WERI-Rb-1 (cell line): ENCODE data around the gene IFITM2.

ENCODE experiments used
- DNase-seq: peaks from one replicate; pipeline ENCODE4 v3.0.0-alpha.2; 2020
- H3K27ac ChIP-seq: fragments of 250-450 bp; sonication (Bioruptor Pico); 2 replicates; pipeline ENCODE4 v1.5.1; 2020; ENCODE audit warnings: mild to moderate bottlenecking, moderate library complexity
- H3K27me3 ChIP-seq: fragments of 250-450 bp; sonication (Bioruptor Pico); 2 replicates; pipeline ENCODE4 v1.5.1; 2021; ENCODE audit warnings: mild to moderate bottlenecking, low read depth, moderate library complexity; ENCODE audit not compliant: insufficient read depth, severe bottlenecking
- H3K36me3 ChIP-seq: fragments of 250-450 bp; sonication (Bioruptor Pico); 2 replicates; pipeline ENCODE4 v1.5.1; 2020; ENCODE audit warnings: mild to moderate bottlenecking, moderate library complexity
- H3K4me3 ChIP-seq: 2 replicates; pipeline ENCODE4 v1.5.1; 2011; ENCODE audit warnings: low read depth, mild to moderate bottlenecking, control low read depth, low read length
- H3K9me3 ChIP-seq: fragments of 250-450 bp; sonication (Bioruptor Pico); 2 replicates; pipeline ENCODE4 v1.5.1; 2021; ENCODE audit warnings: mild to moderate bottlenecking, moderate library complexity; ENCODE audit not compliant: severe bottlenecking
- CTCF ChIP-seq: IDR thresholded peaks from 2 replicates; pipeline ENCODE4 v1.5.1; 2011; ENCODE audit warnings: low read depth, mild to moderate bottlenecking, control low read depth, inconsistent platforms, low read length

IFITM2 gene

GRCh38 chr11:269146-269890 lies 38.3 kb upstream of the IFITM2 start:
- DNase-seq, result no peak
- no peak for TF ChIP-seq CTCF

GRCh38 chr11:270451-271318 lies 36.9 kb upstream of the IFITM2 start:
- H3K4me3 ChIP-seq, result no peak overlapping the region
- no peaks in the 10 kb centered on the region for H3K27me3 ChIP-seq
- no peaks in the 10 kb centered on the region for H3K9me3 ChIP-seq
- H3K27ac ChIP-seq, result no peak overlapping the region
- DNase-seq, result no peak
- H3K36me3 ChIP-seq, result no peaks in the 10 kb centered on the region
- no peak for TF ChIP-seq CTCF

More at GRCh38 chr11:269146-269890, 38.3 kb upstream of the IFITM2 start:
- H3K27ac ChIP-seq, result no peak overlapping the region
- H3K27me3 ChIP-seq, result no peaks in the 10 kb centered on the region
- H3K36me3 ChIP-seq, result no peaks in the 10 kb centered on the region
- peaks cover 4% of the 10 kb centered on the region for H3K9me3 ChIP-seq
- H3K4me3 ChIP-seq, result no peak overlapping the region

GRCh38 chr11:271319-271715 lies 36.3 kb upstream of the IFITM2 start:
- no peak overlapping the region for H3K4me3 ChIP-seq
- no peak for DNase-seq
- no peaks in the 10 kb centered on the region for H3K27me3 ChIP-seq
- no peak for TF ChIP-seq CTCF
- peaks cover under 1% of the 10 kb centered on the region for H3K9me3 ChIP-seq
- no peak overlapping the region for H3K27ac ChIP-seq
- H3K36me3 ChIP-seq, result no peaks in the 10 kb centered on the region

- DNase-seq, result no peak
- H3K4me3 ChIP-seq, result no peak overlapping the region
- H3K27me3 ChIP-seq, result no peaks in the 10 kb centered on the region
- no peak overlapping the region for H3K27ac ChIP-seq
- no peaks in the 10 kb centered on the region for H3K36me3 ChIP-seq
- TF ChIP-seq CTCF, result no peak
- H3K9me3 ChIP-seq, result peaks cover 2% of the 10 kb centered on the region
Observed at GRCh38 chr11:272195-272930, 35.3 kb upstream of the IFITM2 start.

- DNase-seq, result no peak
- Histone ChIP-seq H3K36me3 (no peaks in the 10 kb centered on the region), H3K4me3 (no peak overlapping the region), H3K27ac (no peak overlapping the region), H3K9me3 (peaks cover 2% of the 10 kb centered on the region), H3K27me3 (no peaks in the 10 kb centered on the region)
- TF ChIP-seq CTCF, result no peak
Observed at GRCh38 chr11:272931-273198, 34.8 kb upstream of the IFITM2 start.
